IMR-90 (cell line): Measurements from ENCODE around the gene CCDC179. TPM values are rescaled to one million over a fixed set of nuclear protein-coding genes. Genes with fewer than 3 reads are reported as not detected.

ENCODE experiments used
- polyA plus RNA-seq, 3 experiments: library from polyadenylated mRNA; depleted of rRNA; stranded (reverse); fragments of >200 nt; gene quantifications; 2 replicates each; pipeline ENCODE4 v1.2.3, GENCODE V29; 2012; ENCODE audit warnings: low replicate concordance in 1 of 3
- total RNA-seq: library from RNA; depleted of rRNA; stranded (reverse); fragments of >200 nt; gene quantifications from 2 replicates; pipeline ENCODE4 v1.2.3, GENCODE V29; 2012; rRNA removed

CCDC179 gene
- total and polyA plus RNA-seq, 2 of the 4 experiments (the other 2 are of a cell fraction) = not detected

Other genes starting within 250 kb of the CCDC179 start
- 5.6 and 7.5 TPM in 2 replicates for gene FANCF, start 234.7 kb downstream of the CCDC179 start, total RNA-seq
- 2.7 and 3.3 TPM in 2 replicates for gene FANCF, start 234.7 kb downstream of the CCDC179 start, polyA plus RNA-seq (2012; rRNA removed)
- 0.90 and 1.9 TPM in 2 replicates for gene GAS2, start 193.9 kb downstream of the CCDC179 start, total RNA-seq
- 0.51 and 0.65 TPM in 2 replicates for gene GAS2, start 193.9 kb downstream of the CCDC179 start, polyA plus RNA-seq (2012; rRNA removed)
- 2.0 and 6.1 TPM in 2 replicates for gene SVIP, start 30.7 kb downstream of the CCDC179 start, total RNA-seq
- 5.5 and 6.8 TPM in 2 replicates for gene SVIP, start 30.7 kb downstream of the CCDC179 start, polyA plus RNA-seq (2012; rRNA removed)